ENCODE measurements around the gene ACTR1A. TPM values are rescaled to one million over a fixed set of nuclear protein-coding genes. Genes with fewer than 3 reads are reported as not detected.

The ACTR1A gene
- total RNA-seq, 1 experiment from 2014 or later: 82.1 TPM

DNA sequence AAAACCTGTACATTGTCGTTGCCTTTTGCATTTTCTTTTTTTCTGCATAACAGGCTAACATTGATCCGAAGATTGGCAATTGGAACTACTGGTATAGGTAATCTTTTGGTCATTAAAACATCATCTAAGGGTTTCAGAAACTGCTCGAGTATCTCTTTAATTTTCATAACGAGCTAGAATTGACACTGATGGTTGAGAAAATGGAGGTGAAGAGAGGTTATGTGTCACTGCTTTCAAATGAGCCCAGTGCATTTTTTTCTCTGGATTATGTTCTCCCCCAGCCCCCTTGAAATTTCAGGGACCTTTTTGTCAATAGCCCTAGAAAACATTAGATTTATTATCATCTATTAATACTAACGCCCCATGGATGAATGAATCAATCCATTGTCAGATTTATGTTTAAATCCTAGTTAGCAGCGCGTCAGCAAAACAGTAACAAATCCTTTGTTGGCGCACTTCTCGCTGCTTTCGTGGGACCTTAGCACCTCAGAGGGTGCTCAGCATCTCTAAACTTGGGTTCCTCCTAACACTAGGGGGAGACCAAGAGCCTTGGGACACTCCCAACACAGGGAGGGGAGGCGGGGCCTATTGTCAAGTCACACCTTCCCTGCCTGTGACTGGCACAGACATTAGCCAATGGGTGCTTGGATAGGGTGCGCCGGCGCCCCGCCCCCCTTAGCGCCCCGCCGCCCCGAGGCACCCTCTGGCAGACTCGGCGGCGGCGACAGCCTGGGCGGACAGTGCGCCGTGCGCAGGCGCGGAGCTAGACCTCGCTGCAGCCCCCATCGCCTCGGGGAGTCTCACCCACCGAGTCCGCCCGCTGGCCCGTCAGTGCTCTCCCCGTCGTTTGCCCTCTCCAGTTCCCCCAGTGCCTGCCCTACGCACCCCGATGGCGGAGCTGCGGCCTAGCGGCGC lies 1.0 kb upstream of the ACTR1A start, which contains the start of gene SUFU:
SUFU (plus strand) TSS at position 709 of the 915 bp plus-strand sequence; CDS start at position 890, 181 bp downstream.
- H3K23me2 ChIP-seq (ENCODE audit: insufficient read length, low read depth, low read length, poor library complexity, severe bottlenecking): peaks cover 3% of the 10 kb centered on the region
- no peak within 1 kb of the TSS for H2AK5ac ChIP-seq (ENCODE audit: insufficient read length, low read length)
- H3K56ac ChIP-seq (ENCODE audit: insufficient read length, low read depth, low read length): no peak within 1 kb of the TSS
- H3K27me3 ChIP-seq (ENCODE audit: insufficient read depth, low read length): peaks cover 4% of the 10 kb centered on the region; the same call in 1 of the 2 replicates
- H3K9me3 ChIP-seq (ENCODE audit: control insufficient read depth, low read depth, low read length): no peaks in the 10 kb centered on the region
- no peak within 1 kb of the TSS for H2BK5ac ChIP-seq (ENCODE audit: insufficient read length, low read length)
- TF ChIP-seq, protein P1, sequence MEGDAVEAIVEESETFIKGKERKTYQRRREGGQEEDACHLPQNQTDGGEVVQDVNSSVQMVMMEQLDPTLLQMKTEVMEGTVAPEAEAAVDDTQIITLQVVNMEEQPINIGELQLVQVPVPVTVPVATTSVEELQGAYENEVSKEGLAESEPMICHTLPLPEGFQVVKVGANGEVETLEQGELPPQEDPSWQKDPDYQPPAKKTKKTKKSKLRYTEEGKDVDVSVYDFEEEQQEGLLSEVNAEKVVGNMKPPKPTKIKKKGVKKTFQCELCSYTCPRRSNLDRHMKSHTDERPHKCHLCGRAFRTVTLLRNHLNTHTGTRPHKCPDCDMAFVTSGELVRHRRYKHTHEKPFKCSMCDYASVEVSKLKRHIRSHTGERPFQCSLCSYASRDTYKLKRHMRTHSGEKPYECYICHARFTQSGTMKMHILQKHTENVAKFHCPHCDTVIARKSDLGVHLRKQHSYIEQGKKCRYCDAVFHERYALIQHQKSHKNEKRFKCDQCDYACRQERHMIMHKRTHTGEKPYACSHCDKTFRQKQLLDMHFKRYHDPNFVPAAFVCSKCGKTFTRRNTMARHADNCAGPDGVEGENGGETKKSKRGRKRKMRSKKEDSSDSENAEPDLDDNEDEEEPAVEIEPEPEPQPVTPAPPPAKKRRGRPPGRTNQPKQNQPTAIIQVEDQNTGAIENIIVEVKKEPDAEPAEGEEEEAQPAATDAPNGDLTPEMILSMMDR (conservative IDR thresholded peaks at IDR 0.05): peak; percentile 94
- Mint-ChIP-seq H3K9me3 (no peaks in the 10 kb centered on the region; a peak in 1 of 5 replicates), H3K27me3 (ENCODE audit: low read depth) (peaks cover 33% of the 10 kb centered on the region), H3K36me3 (ENCODE audit: insufficient read depth in 1 of 3, low read depth in 3 of 3) (peaks cover 3 to 15% (median 10%) of the 10 kb centered on the region in 3 experiments), H3K27ac (peak within 1 kb of the TSS; percentile 81 to 91 (median 82)), H3K4me1 (peaks cover 8 to 9% of the 10 kb centered on the region in 2 experiments), H3K4me3 (peak within 1 kb of the TSS in 1 of 2 experiments; percentile 92; a peak in 4 of 5 replicates)
- peak within 1 kb of the TSS; percentile 76 for H3K4me2 ChIP-seq (ENCODE audit: insufficient read depth, insufficient read length, low read length)
- peak within 1 kb of the TSS; percentile 48 for H3K9ac ChIP-seq (ENCODE audit: extremely low read depth, insufficient read length, low read length)
- H2AFZ ChIP-seq (ENCODE audit: low read length): no peak within 1 kb of the TSS
- H2BK20ac ChIP-seq (ENCODE audit: low read depth, low read length, poor library complexity, severe bottlenecking): no peak within 1 kb of the TSS
- no peak within 1 kb of the TSS for H2BK15ac ChIP-seq (ENCODE audit: low read depth, low read length)
- no peaks in the 10 kb centered on the region for H4K20me1 ChIP-seq (ENCODE audit: control insufficient read depth, insufficient read depth, insufficient read length)
- no CpG with 5 or more reads among the region's 44 CpGs for WGBS (ENCODE audit: extremely low coverage, insufficient read length, low lambda C conversion rate)
- no peak within 1 kb of the TSS for H3K18ac ChIP-seq (ENCODE audit: insufficient read length, low read depth, low read length)
- no peak within 1 kb of the TSS for H2BK120ac ChIP-seq (ENCODE audit: low read depth, low read length, poor library complexity, severe bottlenecking)
- no peak within 1 kb of the TSS for H3K4ac ChIP-seq (ENCODE audit: low read depth, low read length)
- no peak within 1 kb of the TSS for H2BK12ac ChIP-seq (ENCODE audit: insufficient read length, low read depth, low read length)
- H4K8ac ChIP-seq (replicated peaks; ENCODE audit: insufficient read length, low read depth, low read length): no peak within 1 kb of the TSS
- no peak within 1 kb of the TSS for H3K23ac ChIP-seq (ENCODE audit: insufficient read length, low read depth, low read length)
- H4K91ac ChIP-seq (ENCODE audit: insufficient read length, low read depth, low read length): no peak within 1 kb of the TSS
- H3K4me1 ChIP-seq (ENCODE audit: insufficient read depth, low read length): no peaks in the 10 kb centered on the region
- peak; percentile 98 for DNase-seq
- H3K14ac ChIP-seq (ENCODE audit: insufficient read depth, low read length): no peak within 1 kb of the TSS
- no peak within 1 kb of the TSS for H3T11ph ChIP-seq (ENCODE audit: low read length)
- H3K79me2 ChIP-seq (ENCODE audit: insufficient read depth, low read length): no peaks in the 10 kb centered on the region; the same call in 1 of the 2 replicates
- no peak within 1 kb of the TSS for H3K27ac ChIP-seq (ENCODE audit: insufficient read length, low read depth, low read length)
- no peaks in the 10 kb centered on the region for H3K79me1 ChIP-seq (ENCODE audit: insufficient read depth, low read depth, low read length, poor library complexity, severe bottlenecking)
- H4K5ac ChIP-seq (ENCODE audit: insufficient read length, low read depth, low read length): no peak within 1 kb of the TSS

All from H9 (cell line).